Fibroblast of lung (primary cell): Measurements from ENCODE around the gene LCN15. TPM values are rescaled to one million over a fixed set of nuclear protein-coding genes. Genes with fewer than 3 reads are reported as not detected.

Experiments
- DNase-seq, 2 donors: peaks; one replicate each; pipeline versions ENCODE4 v3.0.0 to v3.0.0-alpha.2; 2010; ENCODE audit warnings: low read depth in 2 of 2
- H2AFZ ChIP-seq: 2 replicates; pipeline ENCODE4 v1.5.1; 2012; ENCODE audit warnings: low read length, control low read depth, inconsistent platforms
- H3K27ac ChIP-seq: 2 replicates; pipeline ENCODE4 v1.5.1; 2011; ENCODE audit warnings: low read length, control low read depth; ENCODE audit not compliant: insufficient read depth
- H3K27me3 ChIP-seq: 2 replicates; pipeline ENCODE4 v1.5.1; 2011; ENCODE audit warnings: mild to moderate bottlenecking, low read length; ENCODE audit not compliant: control insufficient read depth, insufficient read depth
- H3K36me3 ChIP-seq: 2 replicates; pipeline ENCODE4 v1.5.1; 2011; ENCODE audit warnings: low read length; ENCODE audit not compliant: control insufficient read depth, insufficient read depth
- H3K4me1 ChIP-seq: 2 replicates; pipeline ENCODE4 v1.5.1; 2011; ENCODE audit warnings: low read length; ENCODE audit not compliant: control insufficient read depth, insufficient read depth; ENCODE audit errors: extremely low read depth
- H3K4me2 ChIP-seq: 2 replicates; pipeline ENCODE4 v1.5.1; 2011; ENCODE audit warnings: low read length, control low read depth; ENCODE audit not compliant: insufficient read depth; ENCODE audit errors: extremely low read depth
- H3K4me3 ChIP-seq, 4 experiments: fragments of 200-600 bp in 1 of 4; sonication (generic) in 1 of 4; replicated peaks in 1 of 4; 2 replicates each; pipeline ENCODE4 v1.5.1; 2011 to 2016; ENCODE audit warnings: low read length in 4 of 4, low read depth in 3 of 4, mild to moderate bottlenecking in 3 of 4, control low read depth in 2 of 4, inconsistent platforms in 1 of 4, mixed read lengths in 1 of 4; ENCODE audit not compliant: insufficient read depth in 1 of 4; ENCODE audit errors: control extremely low read depth in 1 of 4
- H3K79me2 ChIP-seq: 2 replicates; pipeline ENCODE4 v1.5.1; 2012; ENCODE audit warnings: mild to moderate bottlenecking, low read length, inconsistent platforms; ENCODE audit not compliant: control insufficient read depth, insufficient read depth
- H3K9ac ChIP-seq: 2 replicates; pipeline ENCODE4 v1.5.1; 2011; ENCODE audit warnings: mild to moderate bottlenecking, low read length, control low read depth; ENCODE audit not compliant: insufficient read depth
- H3K9me3 ChIP-seq: 2 replicates; pipeline ENCODE4 v1.5.1; 2012; ENCODE audit warnings: low read depth, low read length; ENCODE audit not compliant: control insufficient read depth, insufficient read depth
- H4K20me1 ChIP-seq: 2 replicates; pipeline ENCODE4 v1.5.1; 2011; ENCODE audit warnings: low read length; ENCODE audit not compliant: control insufficient read depth, insufficient read depth; ENCODE audit errors: extremely low read depth
- CTCF ChIP-seq, 2 donors: IDR thresholded peaks in 1 of 2; conservative IDR thresholded peaks in 1 of 2; 1 replicate in 1 of 2; 2 replicates in 1 of 2; pipeline ENCODE4 v1.5.1; 2011 to 2012; ENCODE audit warnings: low read length in 2 of 2, control low read depth in 1 of 2, inconsistent platforms in 1 of 2, low read depth in 1 of 2, mild to moderate bottlenecking in 1 of 2
- EZH2 ChIP-seq: IDR thresholded peaks from 2 replicates; pipeline ENCODE4 v1.5.1; 2012; ENCODE audit warnings: low read length, control low read depth, mild to moderate bottlenecking; ENCODE audit errors: missing control alignments
- polyA plus RNA-seq, 2 donors: library from polyadenylated mRNA; depleted of rRNA in 1 of 2; stranded (reverse) in 1 of 2; unstranded in 1 of 2; fragments of >200 nt; gene quantifications; 2 replicates each; pipeline ENCODE4 v1.2.1, GENCODE V29; 2011 to 2012; ENCODE audit warnings: missing spikeins in 1 of 2
- total RNA-seq: library from RNA; depleted of rRNA; stranded (reverse); fragments of >200 nt; gene quantifications from 2 replicates; pipeline ENCODE4 v1.2.1, GENCODE V29; 2014

The LCN15 gene
- total and polyA plus RNA-seq, 2 donors (not counting 1 experiment from before 2014, with no cell fraction given), result not detected

- Histone ChIP-seq H3K27me3 (peaks cover 19% of the 10 kb centered on the region), H3K4me3 (no peak overlapping the region), H3K36me3 (no peaks in the 10 kb centered on the region), H3K9me3 (no peaks in the 10 kb centered on the region), H3K79me2 (no peaks in the 10 kb centered on the region), H4K20me1 (no peaks in the 10 kb centered on the region), H3K9ac (no peak overlapping the region), H3K4me1 (no peaks in the 10 kb centered on the region), H3K27ac (no peak overlapping the region), H2AFZ (no peak overlapping the region), H3K4me2 (no peak overlapping the region)
- DNase-seq, result no peak
- TF ChIP-seq CTCF (conservative IDR thresholded peaks at IDR 0.05 in 1 of 2, IDR thresholded peaks at IDR 0.05 in 1 of 2; ENCODE audit: low read depth in 1 of 2, low read length in 2 of 2), result no peak
- TF ChIP-seq EZH2, result no peak
Measured at GRCh38 chr9:136746155-136746490, 18.2 kb downstream of the LCN15 start.

GRCh38 chr9:136745389-136746154 is 18.7 kb downstream of the LCN15 start:
- Histone ChIP-seq H3K9ac (no peak overlapping the region), H4K20me1 (no peaks in the 10 kb centered on the region), H3K4me1 (no peaks in the 10 kb centered on the region), H3K4me2 (no peak overlapping the region), H3K4me3 (no peak overlapping the region), H3K27ac (no peak overlapping the region), H3K9me3 (no peaks in the 10 kb centered on the region), H2AFZ (no peak overlapping the region), H3K79me2 (no peaks in the 10 kb centered on the region), H3K27me3 (peaks cover 21% of the 10 kb centered on the region), H3K36me3 (no peaks in the 10 kb centered on the region)
- no peak for DNase-seq
- TF ChIP-seq CTCF (conservative IDR thresholded peaks at IDR 0.05 in 1 of 2, IDR thresholded peaks at IDR 0.05 in 1 of 2; ENCODE audit: low read depth in 1 of 2, low read length in 2 of 2), result no peak
- TF ChIP-seq EZH2, result no peak

- Histone ChIP-seq H3K36me3 (no peaks in the 10 kb centered on the region), H3K79me2 (no peaks in the 10 kb centered on the region), H3K4me3 (no peak overlapping the region), H3K27me3 (peaks cover 24% of the 10 kb centered on the region), H3K27ac (no peak overlapping the region), H3K9me3 (no peaks in the 10 kb centered on the region), H3K4me1 (no peaks in the 10 kb centered on the region), H2AFZ (no peak overlapping the region), H4K20me1 (no peaks in the 10 kb centered on the region), H3K9ac (no peak overlapping the region), H3K4me2 (no peak overlapping the region)
- no peak for DNase-seq
- TF ChIP-seq CTCF (conservative IDR thresholded peaks at IDR 0.05 in 1 of 2, IDR thresholded peaks at IDR 0.05 in 1 of 2; ENCODE audit: low read depth in 1 of 2, low read length in 2 of 2), result no peak
- no peak for TF ChIP-seq EZH2
Measured at GRCh38 chr9:136744773-136745172, 19.5 kb downstream of the LCN15 start.
